GM10266 (cell line): Measurements from ENCODE around the gene ALG14.

Source experiments
- DNase-seq: peaks from one replicate; pipeline ENCODE4 v3.0.0; 2012; ENCODE audit errors: extremely low spot score
- CTCF ChIP-seq: IDR thresholded peaks from 2 replicates; pipeline ENCODE4 v1.5.1; 2012; ENCODE audit warnings: mild to moderate bottlenecking, low read depth; ENCODE audit not compliant: control insufficient read depth, insufficient read depth; ENCODE audit errors: missing control alignments

The ALG14 gene

GRCh38 chr1:94955767-94956632, 116.8 kb downstream of the ALG14 start:
- no peak for DNase-seq
- no peak for TF ChIP-seq CTCF

GRCh38 chr1:94954263-94955220, 118.2 kb downstream of the ALG14 start:
- TF ChIP-seq CTCF: no peak

GRCh38 chr1:94953746-94954145, 119.0 kb downstream of the ALG14 start:
- DNase-seq: no peak

More at GRCh38 chr1:94954263-94955220, 118.2 kb downstream of the ALG14 start:
- DNase-seq: no peak

GRCh38 chr1:94953107-94953506, 119.6 kb downstream of the ALG14 start:
- TF ChIP-seq CTCF: no peak
- no peak for DNase-seq

More at GRCh38 chr1:94953746-94954145, 119.0 kb downstream of the ALG14 start:
- TF ChIP-seq CTCF: no peak

GRCh38 chr1:94952539-94952938, 120.2 kb downstream of the ALG14 start:
- no peak for DNase-seq
- TF ChIP-seq CTCF: no peak

- no peak for DNase-seq
- no peak for TF ChIP-seq CTCF
These were observed 121.1 kb downstream of the ALG14 start for GRCh38 chr1:94951509-94952208.
